IMR-90 (cell line): Measurements from ENCODE around the gene SLC22A16. TPM values are rescaled to one million over a fixed set of nuclear protein-coding genes. Genes with fewer than 3 reads are reported as not detected.

Source experiments
- ATAC-seq: fragments of 200-7000 bp; cut with Tn5 transposase; 2 replicates; pipeline ENCODE4 v1.9.1; 2020; ENCODE audit warnings: low read depth, mild to moderate bottlenecking, moderate library complexity
- BruUV-seq: library from RNA; stranded (reverse); fragments of 400-500 nt; replicated peaks from 2 replicates; lab custom pipeline; 2021; lab: Mats Ljungman, UMichigan
- CTCF ChIA-PET: fragments of 300-600 bp; formaldehyde crosslinking; extraction: SDS; loops from one replicate; lab custom pipeline; 2021; ENCODE audit warnings: antibody characterized with exemption; lab: Yijun Ruan, JAX
- POLR2A ChIA-PET: fragments of 300-600 bp; sonication (Branson Sonifier 250); formaldehyde crosslinking; loops from one replicate; lab custom pipeline; 2022; ENCODE audit warnings: antibody characterized with exemption; ENCODE audit not compliant: unreplicated experiment; lab: Charles Lee
- DNase-seq: peaks from one replicate; pipeline ENCODE4 v3.0.0; 2013
- H2AFZ ChIP-seq: replicated peaks from 2 replicates; pipeline ENCODE3; 2013; ENCODE audit warnings: low read length, mild to moderate bottlenecking; ENCODE audit not compliant: poor library complexity
- H2AK5ac ChIP-seq: 2 replicates; pipeline ENCODE4 v1.6.1; 2013; ENCODE audit warnings: low read depth, low read length, inconsistent platforms
- H2AK9ac ChIP-seq: replicated peaks from 2 replicates; pipeline ENCODE3; 2013; ENCODE audit warnings: mild to moderate bottlenecking, low read depth, low read length, moderate library complexity; ENCODE audit not compliant: poor library complexity
- H2BK120ac ChIP-seq: 2 replicates; pipeline ENCODE4 v1.6.1; 2013; ENCODE audit warnings: low read depth, low read length, inconsistent platforms
- H2BK15ac ChIP-seq: 3 replicates; pipeline ENCODE4 v1.6.1; 2013; ENCODE audit warnings: low read depth, low read length, inconsistent platforms
- H2BK20ac ChIP-seq: 2 replicates; pipeline ENCODE4 v1.6.1; 2013; ENCODE audit warnings: low read depth, mild to moderate bottlenecking, inconsistent platforms, low read length, moderate library complexity
- H2BK5ac ChIP-seq: 2 replicates; pipeline ENCODE4 v1.6.1; 2013; ENCODE audit warnings: mild to moderate bottlenecking, low read depth, low read length, inconsistent platforms; ENCODE audit not compliant: poor library complexity, severe bottlenecking
- H3K14ac ChIP-seq: replicated peaks from 2 replicates; pipeline ENCODE4 v1.6.1; 2013; ENCODE audit warnings: low read depth, low read length, inconsistent platforms
- H3K18ac ChIP-seq: 2 replicates; pipeline ENCODE4 v1.6.1; 2013; ENCODE audit warnings: low read depth, low read length, control low read depth
- H3K23ac ChIP-seq: 2 replicates; pipeline ENCODE4 v1.6.1; 2013; ENCODE audit warnings: low read depth, low read length, inconsistent platforms
- H3K27ac ChIP-seq: 2 replicates; pipeline ENCODE4 v1.5.1; 2013; ENCODE audit warnings: mild to moderate bottlenecking, control low read depth, low read length; ENCODE audit not compliant: insufficient read depth
- H3K27me3 ChIP-seq: 2 replicates; pipeline ENCODE4 v1.6.1; 2013; ENCODE audit warnings: low read length; ENCODE audit not compliant: control insufficient read depth, insufficient read depth
- H3K36me3 ChIP-seq: 2 replicates; pipeline ENCODE4 v1.6.1; 2013; ENCODE audit warnings: low read length, mixed read lengths; ENCODE audit not compliant: control insufficient read depth, insufficient read depth
- H3K4ac ChIP-seq: 2 replicates; pipeline ENCODE4 v1.6.1; 2013; ENCODE audit warnings: low read depth, low read length, inconsistent platforms
- H3K4me1 ChIP-seq: 2 replicates; pipeline ENCODE4 v1.6.1; 2013; ENCODE audit warnings: low read length, mixed read lengths; ENCODE audit not compliant: control insufficient read depth, insufficient read depth
- H3K4me2 ChIP-seq: 2 replicates; pipeline ENCODE4 v1.6.1; 2013; ENCODE audit warnings: low read depth, mild to moderate bottlenecking, control low read depth, low read length, moderate library complexity
- H3K4me3 ChIP-seq: 2 replicates; pipeline ENCODE4 v1.5.1; 2013; ENCODE audit warnings: low read depth, mild to moderate bottlenecking, control low read depth, low read length, moderate library complexity; ENCODE audit not compliant: insufficient read depth
- H3K56ac ChIP-seq: 2 replicates; pipeline ENCODE4 v1.6.1; 2013; ENCODE audit warnings: low read length, inconsistent platforms; ENCODE audit not compliant: insufficient read depth; ENCODE audit errors: extremely low read depth
- H3K79me1 ChIP-seq, 2 experiments: 2 replicates each; pipeline ENCODE4 v1.6.1; 2013; ENCODE audit warnings: low read length in 2 of 2, inconsistent platforms in 1 of 2, low read depth in 1 of 2
- H3K9ac ChIP-seq: 2 replicates; pipeline ENCODE4 v1.6.1; 2013; ENCODE audit warnings: low read depth, low read length, control low read depth
- H3K9me1 ChIP-seq: 2 replicates; pipeline ENCODE4 v1.6.1; 2013; ENCODE audit warnings: low read length, inconsistent platforms; ENCODE audit not compliant: insufficient read depth
- H3K9me3 ChIP-seq: 2 replicates; pipeline ENCODE4 v1.6.1; 2013; ENCODE audit warnings: low read length; ENCODE audit not compliant: control insufficient read depth, insufficient read depth
- H4K20me1 ChIP-seq: 2 replicates; pipeline ENCODE4 v1.6.1; 2013; ENCODE audit warnings: low read length, inconsistent platforms; ENCODE audit not compliant: insufficient read depth
- H4K5ac ChIP-seq: 2 replicates; pipeline ENCODE4 v1.6.1; 2013; ENCODE audit warnings: mild to moderate bottlenecking, low read depth, low read length, control low read depth
- H4K8ac ChIP-seq, 2 experiments: 2 replicates each; pipeline ENCODE4 v1.6.1; 2013; ENCODE audit warnings: low read depth in 2 of 2, low read length in 2 of 2, control low read depth in 1 of 2, inconsistent platforms in 1 of 2
- H4K91ac ChIP-seq: 2 replicates; pipeline ENCODE4 v1.6.1; 2013; ENCODE audit warnings: low read depth, low read length, inconsistent platforms; ENCODE audit not compliant: insufficient read depth
- BHLHE40 ChIP-seq: fragments of 150-350 bp; IDR thresholded peaks from 2 replicates; pipeline ENCODE4 v1.6.1; 2016; ENCODE audit warnings: mild to moderate bottlenecking, low read depth, low read length
- CEBPB ChIP-seq: IDR thresholded peaks from 2 replicates; pipeline ENCODE4 v1.6.1; 2012; ENCODE audit warnings: low read depth, low read length, improper control_type of control experiment
- CHD1 ChIP-seq: IDR thresholded peaks from 2 replicates; pipeline ENCODE4 v1.6.1; 2012; ENCODE audit warnings: low read depth, low read length, improper control_type of control experiment
- ELK1 ChIP-seq: fragments of 150-350 bp; IDR thresholded peaks from 2 replicates; pipeline ENCODE4 v1.6.1; 2016; ENCODE audit warnings: low read depth, mild to moderate bottlenecking, low read length, moderate library complexity, borderline replicate concordance
- FOS ChIP-seq: fragments of 150-350 bp; IDR thresholded peaks from 2 replicates; pipeline ENCODE4 v1.6.1; 2016; ENCODE audit warnings: low read depth, low read length
- MAFK ChIP-seq: IDR thresholded peaks from 2 replicates; pipeline ENCODE4 v1.6.1; 2012; ENCODE audit warnings: low read depth, low read length, improper control_type of control experiment
- MAZ ChIP-seq: IDR thresholded peaks from 2 replicates; pipeline ENCODE4 v1.6.1; 2012; ENCODE audit warnings: low read depth, mild to moderate bottlenecking, low read length, improper control_type of control experiment, moderate library complexity, borderline replicate concordance
- MXI1 ChIP-seq: IDR thresholded peaks from 2 replicates; pipeline ENCODE4 v1.6.1; 2012; ENCODE audit warnings: low read depth, mild to moderate bottlenecking, low read length, moderate library complexity, borderline replicate concordance
- NFE2L2 ChIP-seq: fragments of 150-350 bp; IDR thresholded peaks from 2 replicates; pipeline ENCODE4 v1.6.1; 2016; ENCODE audit warnings: low read depth, mild to moderate bottlenecking, low read length
- POLR2A ChIP-seq: IDR thresholded peaks from 2 replicates; pipeline ENCODE4 v1.6.1; 2012; ENCODE audit warnings: mild to moderate bottlenecking, low read depth, low read length
- RAD21 ChIP-seq: IDR thresholded peaks from 2 replicates; pipeline ENCODE4 v1.6.1; 2012; ENCODE audit warnings: low read length, improper control_type of control experiment
- RCOR1 ChIP-seq: IDR thresholded peaks from 2 replicates; pipeline ENCODE4 v1.6.1; 2012; ENCODE audit warnings: mild to moderate bottlenecking, low read length, improper control_type of control experiment; ENCODE audit not compliant: insufficient replicate concordance
- RFX5 ChIP-seq: IDR thresholded peaks from 2 replicates; pipeline ENCODE4 v1.8.0; 2012; ENCODE audit warnings: low read depth, mild to moderate bottlenecking, low read length, moderate library complexity
- SMC3 ChIP-seq: fragments of 150-350 bp; IDR thresholded peaks from 2 replicates; pipeline ENCODE4 v1.6.1; 2016; ENCODE audit warnings: low read depth, mild to moderate bottlenecking, antibody characterized with exemption, low read length, moderate library complexity
- WGBS, 2 experiments: methylation state at CpG; one replicate each; pipeline versions ENCODE4 v1.1.5 to v1.1.7; 2013; ENCODE audit warnings: missing lambda C conversion rate in 2 of 2; ENCODE audit not compliant: insufficient read length in 1 of 2; ENCODE audit errors: extremely low coverage in 2 of 2; 5-methylcytosine and 5-hydroxymethylcytosine counted together
- dilution Hi-C: fragments of 300-500 bp; cut with HindIII; formaldehyde crosslinking; loops from one replicate; pipeline ENCODE4 v1.14.3; 2018; ENCODE audit warnings: low sequenced_read_pairs; ENCODE audit not compliant: unreplicated experiment
- in situ Hi-C: fragments of 300-500 bp; cut with MboI; formaldehyde crosslinking; loops from 3 replicates; pipeline ENCODE4 v1.14.3; 2019; ENCODE audit warnings: low sequenced_read_pairs, inconsistent platforms, mixed read lengths
- intact Hi-C: fragments of 100-400 bp; cut with micrococcal nuclease; formaldehyde crosslinking; loops from 2 replicates; pipeline ENCODE4 v1.10.0; 2022
- polyA plus RNA-seq, 3 experiments: library from polyadenylated mRNA; depleted of rRNA; stranded (reverse); fragments of >200 nt; gene quantifications; 2 replicates each; pipeline ENCODE4 v1.2.3, GENCODE V29; 2012; ENCODE audit warnings: low replicate concordance in 1 of 3
- total RNA-seq: library from RNA; depleted of rRNA; stranded (reverse); fragments of >200 nt; gene quantifications from 2 replicates; pipeline ENCODE4 v1.2.3, GENCODE V29; 2012
- TF ChIP-seq, protein P1 (sequence below): fragments of 150-350 bp; IDR thresholded peaks from 2 replicates; pipeline ENCODE4 v1.6.1; 2017; ENCODE audit warnings: mild to moderate bottlenecking, antibody characterized with exemption, low read length, low read depth
- TF ChIP-seq, protein P2 (sequence below): conservative IDR thresholded peaks from 2 replicates; pipeline ENCODE4 v1.5.1; 2012; ENCODE audit warnings: mild to moderate bottlenecking, low read depth, low read length, improper control_type of control experiment

SLC22A16 gene
- total and polyA plus RNA-seq, 2 of the 4 experiments (the other 2 are of a cell fraction): not detected

GRCh38 chr6:110462884-110463481 is 13.4 kb downstream of the SLC22A16 start:
- no peak overlapping the region for H3K9ac ChIP-seq
- no peaks in the 10 kb centered on the region for H3K36me3 ChIP-seq
- H4K5ac ChIP-seq: no peak overlapping the region
- no peaks in the 10 kb centered on the region for H4K20me1 ChIP-seq
- no peak overlapping the region for H3K4me2 ChIP-seq
- no TSS peak for BruUV-seq
- DNase-seq (no peak), ATAC-seq (no peak)
- H3K27me3 ChIP-seq: peaks cover 4% of the 10 kb centered on the region
- H3K14ac ChIP-seq: no peak overlapping the region
- POLR2A ChIA-PET: no interaction called here
- H2AFZ ChIP-seq: no peak overlapping the region
- no peaks in the 10 kb centered on the region for H3K9me3 ChIP-seq
- no peaks in the 10 kb centered on the region for H3K4me1 ChIP-seq
- dilution Hi-C loops: no loop called here
- no peaks in the 10 kb centered on the region for H3K79me1 ChIP-seq
- no peaks in the 10 kb centered on the region for H3K9me1 ChIP-seq
- CTCF ChIA-PET: no interaction called here
- no peak overlapping the region for H3K56ac ChIP-seq
- H4K8ac ChIP-seq: no peak overlapping the region
- no peak overlapping the region for H2BK5ac ChIP-seq
- no CpG with 5 or more reads among the region's 2 CpGs for WGBS, 2 experiments
- TF ChIP-seq CHD1 (no peak), BHLHE40 (no peak), NFE2L2 (no peak), MAFK (no peak), RCOR1 (no peak), CEBPB (no peak), SMC3 (no peak), RFX5 (no peak), MAZ (no peak), RAD21 (no peak), MXI1 (no peak), ELK1 (no peak), FOS (no peak), POLR2A (no peak)
- TF ChIP-seq, protein P1, sequence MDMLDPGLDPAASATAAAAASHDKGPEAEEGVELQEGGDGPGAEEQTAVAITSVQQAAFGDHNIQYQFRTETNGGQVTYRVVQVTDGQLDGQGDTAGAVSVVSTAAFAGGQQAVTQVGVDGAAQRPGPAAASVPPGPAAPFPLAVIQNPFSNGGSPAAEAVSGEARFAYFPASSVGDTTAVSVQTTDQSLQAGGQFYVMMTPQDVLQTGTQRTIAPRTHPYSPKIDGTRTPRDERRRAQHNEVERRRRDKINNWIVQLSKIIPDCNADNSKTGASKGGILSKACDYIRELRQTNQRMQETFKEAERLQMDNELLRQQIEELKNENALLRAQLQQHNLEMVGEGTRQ: no peak
- TF ChIP-seq, protein P2, sequence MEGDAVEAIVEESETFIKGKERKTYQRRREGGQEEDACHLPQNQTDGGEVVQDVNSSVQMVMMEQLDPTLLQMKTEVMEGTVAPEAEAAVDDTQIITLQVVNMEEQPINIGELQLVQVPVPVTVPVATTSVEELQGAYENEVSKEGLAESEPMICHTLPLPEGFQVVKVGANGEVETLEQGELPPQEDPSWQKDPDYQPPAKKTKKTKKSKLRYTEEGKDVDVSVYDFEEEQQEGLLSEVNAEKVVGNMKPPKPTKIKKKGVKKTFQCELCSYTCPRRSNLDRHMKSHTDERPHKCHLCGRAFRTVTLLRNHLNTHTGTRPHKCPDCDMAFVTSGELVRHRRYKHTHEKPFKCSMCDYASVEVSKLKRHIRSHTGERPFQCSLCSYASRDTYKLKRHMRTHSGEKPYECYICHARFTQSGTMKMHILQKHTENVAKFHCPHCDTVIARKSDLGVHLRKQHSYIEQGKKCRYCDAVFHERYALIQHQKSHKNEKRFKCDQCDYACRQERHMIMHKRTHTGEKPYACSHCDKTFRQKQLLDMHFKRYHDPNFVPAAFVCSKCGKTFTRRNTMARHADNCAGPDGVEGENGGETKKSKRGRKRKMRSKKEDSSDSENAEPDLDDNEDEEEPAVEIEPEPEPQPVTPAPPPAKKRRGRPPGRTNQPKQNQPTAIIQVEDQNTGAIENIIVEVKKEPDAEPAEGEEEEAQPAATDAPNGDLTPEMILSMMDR: no peak
- H3K27ac ChIP-seq: no peak overlapping the region
- in situ Hi-C loops: no loop called here
- no peak overlapping the region for H2BK20ac ChIP-seq
- H3K4me3 ChIP-seq: no peak overlapping the region
- no peak overlapping the region for H3K23ac ChIP-seq
- no peak overlapping the region for H4K91ac ChIP-seq
- H3K4ac ChIP-seq: no peak overlapping the region
- no peak overlapping the region for H2BK120ac ChIP-seq
- H2AK9ac ChIP-seq: no peak overlapping the region
- intact Hi-C loops: no loop called here
- H2BK15ac ChIP-seq: no peak overlapping the region
- H2AK5ac ChIP-seq: no peak overlapping the region
- no peak overlapping the region for H3K18ac ChIP-seq
